Upper lobe of right lung (tissue), 1 donor: ENCODE results near the gene VGLL1. TPM values are rescaled to one million over a fixed set of nuclear protein-coding genes. Genes with fewer than 3 reads are reported as not detected.

Source experiments
- ATAC-seq: fragments of 200-7000 bp; cut with Tn5 transposase; one replicate; pipeline ENCODE4 v1.9.1; 2020; ENCODE audit warnings: mild to moderate bottlenecking, moderate library complexity
- DNase-seq: peaks from one replicate; pipeline ENCODE4 v3.0.0-alpha.2; 2020
- H3K27ac ChIP-seq: fragments of 200-600 bp; one replicate; pipeline ENCODE4 v1.8.0; 2022
- H3K27me3 ChIP-seq: fragments of 200-600 bp; one replicate; pipeline ENCODE4 v1.8.0; 2022; ENCODE audit warnings: mild to moderate bottlenecking
- H3K36me3 ChIP-seq: fragments of 200-600 bp; one replicate; pipeline ENCODE4 v1.8.0; 2022
- H3K4me1 ChIP-seq: fragments of 200-600 bp; one replicate; pipeline ENCODE4 v1.8.0; 2022
- H3K4me3 ChIP-seq: fragments of 200-600 bp; one replicate; pipeline ENCODE4 v1.8.0; 2022; ENCODE audit warnings: mild to moderate bottlenecking
- H3K9me3 ChIP-seq: fragments of 200-600 bp; one replicate; pipeline ENCODE4 v1.8.0; 2022
- intact Hi-C: fragments of 100-400 bp; cut with DNase I; formaldehyde crosslinking; loops from one replicate; pipeline ENCODE4 v1.11.0; 2022
- microRNA-seq: library from miRNA; unstranded; fragments of <30 nt; microRNA quantifications from one replicate; pipeline ENCODE4 v1.2.0, GENCODE V29; 2020; ENCODE audit warnings: borderline microRNAs expressed
- total RNA-seq: library from RNA; stranded (reverse); fragmentation: NEBNext Ultra II Directional; extraction: Animal tissue kit (Norgen Biotek cat#: 25700); gene quantifications from one replicate; pipeline ENCODE4 v1.2.1, GENCODE V29; 2021
- TF ChIP-seq, protein P1 (sequence below): fragments of 200-600 bp; IDR thresholded peaks from one replicate; pipeline ENCODE4 v1.8.0; 2022; ENCODE audit warnings: antibody characterized with exemption
- donor health status: DM: no; HTN: yes; CAD: no; lungs with severe emphysema.

The VGLL1 gene
- total RNA-seq, 1 donor from 2014 or later, result 1.6 TPM

DNA sequence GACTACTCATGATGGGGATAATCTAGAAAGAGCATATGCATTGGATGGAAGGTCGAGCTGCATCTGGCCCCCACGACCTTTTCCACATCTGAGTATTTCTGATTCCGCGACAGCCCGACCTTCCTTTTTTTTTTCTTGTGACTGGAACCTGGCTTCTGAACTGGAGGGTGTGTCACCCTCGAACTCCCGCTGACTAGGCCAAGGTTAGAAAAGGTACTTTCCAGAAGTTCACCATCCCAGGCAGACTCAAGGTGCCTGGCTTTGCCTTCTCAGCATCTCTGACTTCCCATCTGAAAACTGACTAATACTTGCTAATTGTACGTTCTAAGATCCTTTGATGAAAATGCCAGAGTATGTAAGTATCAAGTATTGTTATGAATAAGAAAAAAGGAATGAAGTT is 66.6 kb downstream of the VGLL1 start:
- no peaks in the 10 kb centered on the region for H3K4me1 ChIP-seq
- intact Hi-C loops, result no loop called here
- ATAC-seq (no peak), DNase-seq (no peak)
- H3K36me3 ChIP-seq, result no peaks in the 10 kb centered on the region
- TF ChIP-seq, protein P1, sequence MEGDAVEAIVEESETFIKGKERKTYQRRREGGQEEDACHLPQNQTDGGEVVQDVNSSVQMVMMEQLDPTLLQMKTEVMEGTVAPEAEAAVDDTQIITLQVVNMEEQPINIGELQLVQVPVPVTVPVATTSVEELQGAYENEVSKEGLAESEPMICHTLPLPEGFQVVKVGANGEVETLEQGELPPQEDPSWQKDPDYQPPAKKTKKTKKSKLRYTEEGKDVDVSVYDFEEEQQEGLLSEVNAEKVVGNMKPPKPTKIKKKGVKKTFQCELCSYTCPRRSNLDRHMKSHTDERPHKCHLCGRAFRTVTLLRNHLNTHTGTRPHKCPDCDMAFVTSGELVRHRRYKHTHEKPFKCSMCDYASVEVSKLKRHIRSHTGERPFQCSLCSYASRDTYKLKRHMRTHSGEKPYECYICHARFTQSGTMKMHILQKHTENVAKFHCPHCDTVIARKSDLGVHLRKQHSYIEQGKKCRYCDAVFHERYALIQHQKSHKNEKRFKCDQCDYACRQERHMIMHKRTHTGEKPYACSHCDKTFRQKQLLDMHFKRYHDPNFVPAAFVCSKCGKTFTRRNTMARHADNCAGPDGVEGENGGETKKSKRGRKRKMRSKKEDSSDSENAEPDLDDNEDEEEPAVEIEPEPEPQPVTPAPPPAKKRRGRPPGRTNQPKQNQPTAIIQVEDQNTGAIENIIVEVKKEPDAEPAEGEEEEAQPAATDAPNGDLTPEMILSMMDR, result no peak
- H3K9me3 ChIP-seq, result no peaks in the 10 kb centered on the region
- no peaks in the 10 kb centered on the region for H3K27me3 ChIP-seq
- no peak overlapping the region for H3K4me3 ChIP-seq
- H3K27ac ChIP-seq, result no peak overlapping the region

DNA sequence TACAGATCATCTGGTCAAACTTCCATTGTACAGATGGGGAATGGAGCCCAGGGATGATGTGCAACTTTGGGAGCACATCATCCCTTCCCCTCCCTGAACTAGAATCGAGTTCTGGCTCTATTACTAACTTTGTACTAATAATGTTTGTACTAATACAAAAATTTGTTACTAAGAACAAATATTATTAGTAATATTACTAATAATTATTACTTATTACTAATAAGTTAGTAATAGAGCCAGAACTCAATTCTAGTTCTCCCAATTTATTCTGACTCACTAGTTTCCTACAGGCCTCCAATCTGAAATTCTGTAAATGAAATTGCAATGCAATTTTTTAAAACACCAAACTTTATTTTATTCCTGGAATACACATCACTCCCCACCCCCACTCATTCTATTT is 68.0 kb downstream of the VGLL1 start:
- ATAC-seq, result no peak
- no peaks in the 10 kb centered on the region for H3K36me3 ChIP-seq
- TF ChIP-seq, protein P1, result no peak

More for the DNA sequence above, 68.0 kb downstream of the VGLL1 start:
- Histone ChIP-seq H3K9me3 (no peaks in the 10 kb centered on the region), H3K27ac (no peak overlapping the region), H3K4me3 (no peak overlapping the region), H3K4me1 (no peaks in the 10 kb centered on the region), H3K27me3 (no peaks in the 10 kb centered on the region)
- intact Hi-C loops, result no loop called here
- no peak for DNase-seq

Small RNA genes within 50 kb of the gene (microRNA-seq; reads per million reads assigned to microRNA genes)
- 2.1 reads per million, percentile 11 among the genes with 10 or more reads in this experiment for gene MIR934

Other genes starting within 250 kb of the VGLL1 start
- 0.06 TPM for gene ADGRG4, start 231.3 kb upstream of the VGLL1 start, total RNA-seq
- not detected for gene BRS3, start 44.3 kb upstream of the VGLL1 start, total RNA-seq
- gene HTATSF1, start 34.6 kb upstream of the VGLL1 start, total RNA-seq, result 23.9 TPM
- 1.6 TPM for gene CD40LG, start 115.9 kb downstream of the VGLL1 start, total RNA-seq
- 42.8 TPM for gene ARHGEF6, start 248.7 kb downstream of the VGLL1 start, total RNA-seq